WTC11 (cell line): ENCODE measurements around the gene FHOD3. TPM values are rescaled to one million over a fixed set of nuclear protein-coding genes. Genes with fewer than 3 reads are reported as not detected.

ENCODE experiments used
- ATAC-seq: fragments of 200-7000 bp; cut with Tn5 transposase; 2 replicates; pipeline ENCODE4 v1.10.0; 2021; ENCODE audit warnings: mild to moderate bottlenecking, moderate library complexity
- CTCF ChIA-PET: fragments of 300-600 bp; sonication (Branson Sonifier 250); formaldehyde crosslinking; loops from one replicate; lab custom pipeline; 2021; ENCODE audit warnings: antibody characterized with exemption; lab: Charles Lee
- POLR2A ChIA-PET: fragments of 350-600 bp; sonication (Branson Sonifier 250); formaldehyde crosslinking; loops from one replicate; lab custom pipeline; 2021; ENCODE audit warnings: antibody characterized with exemption; lab: Charles Lee
- DNase-seq: peaks from one replicate; pipeline ENCODE4 v3.0.0; 2021; ENCODE audit warnings: low spot score
- H3K27ac Mint-ChIP-seq: 2 replicates; pipeline ENCODE4 v1.8.0; 2021; ENCODE audit warnings: mixed read lengths
- H3K27me3 Mint-ChIP-seq: 2 replicates; pipeline ENCODE4 v1.8.0; 2021; ENCODE audit warnings: low read depth, mild to moderate bottlenecking, moderate library complexity, mixed read lengths
- H3K36me3 Mint-ChIP-seq: 2 replicates; pipeline ENCODE4 v1.8.0; 2021; ENCODE audit warnings: mixed read lengths
- H3K4me1 Mint-ChIP-seq: 2 replicates; pipeline ENCODE4 v1.8.0; 2022; ENCODE audit warnings: mixed read lengths
- H3K4me3 Mint-ChIP-seq: 2 replicates; pipeline ENCODE4 v1.8.0; 2021; ENCODE audit warnings: mild to moderate bottlenecking, moderate library complexity, mixed read lengths
- H3K9me3 Mint-ChIP-seq: 2 replicates; pipeline ENCODE4 v1.8.0; 2021; ENCODE audit warnings: mixed read lengths
- ATF2 ChIP-seq: sonication (generic); formaldehyde crosslinking; IDR thresholded peaks from 2 replicates; pipeline ENCODE4 v1.8.1; 2022; ENCODE audit warnings: low read depth, missing genetic modification reagents, borderline replicate concordance
- CDX4 ChIP-seq: fragments of 250-450 bp; sonication (Bioruptor Pico); IDR thresholded peaks from 2 replicates; pipeline ENCODE4 v1.9.0; 2021; ENCODE audit warnings: moderate library complexity, mild to moderate bottlenecking, inconsistent platforms, borderline replicate concordance
- CREB1 ChIP-seq: sonication (generic); formaldehyde crosslinking; IDR thresholded peaks from 2 replicates; pipeline ENCODE4 v1.8.0; 2023; ENCODE audit warnings: mild to moderate bottlenecking, missing genetic modification reagents
- E2F4 ChIP-seq: sonication (generic); formaldehyde crosslinking; IDR thresholded peaks from 2 replicates; pipeline ENCODE4 v1.8.1; 2022; ENCODE audit warnings: low read depth, mild to moderate bottlenecking, moderate library complexity, missing genetic modification reagents, borderline replicate concordance
- ELF4 ChIP-seq: sonication (generic); formaldehyde crosslinking; IDR thresholded peaks from 2 replicates; pipeline ENCODE4 v1.8.1; 2022; ENCODE audit warnings: low read depth, mild to moderate bottlenecking, moderate library complexity, missing genetic modification reagents
- EMX1 ChIP-seq: fragments of 250-450 bp; sonication (Bioruptor Pico); IDR thresholded peaks from 2 replicates; pipeline ENCODE4 v1.8.0; 2021; ENCODE audit warnings: mild to moderate bottlenecking
- ESRRA ChIP-seq: sonication (generic); formaldehyde crosslinking; IDR thresholded peaks from 2 replicates; pipeline ENCODE4 v1.8.1; 2022; ENCODE audit warnings: mild to moderate bottlenecking, missing genetic modification reagents, borderline replicate concordance
- FOXP4 ChIP-seq: sonication (generic); formaldehyde crosslinking; IDR thresholded peaks from 2 replicates; pipeline ENCODE4 v1.8.0; 2022; ENCODE audit warnings: mild to moderate bottlenecking, missing genetic modification reagents
- HMGA2 ChIP-seq: fragments of 250-450 bp; sonication (Bioruptor Pico); IDR thresholded peaks from 2 replicates; pipeline ENCODE4 v1.4.0; 2021; ENCODE audit warnings: mild to moderate bottlenecking, moderate library complexity
- IRF1 ChIP-seq: sonication (generic); formaldehyde crosslinking; IDR thresholded peaks from 2 replicates; pipeline ENCODE4 v1.8.0; 2023; ENCODE audit warnings: missing genetic modification reagents
- JAZF1 ChIP-seq: fragments of 250-450 bp; sonication (Bioruptor Pico); IDR thresholded peaks from 2 replicates; pipeline ENCODE4 v1.9.0; 2021; ENCODE audit warnings: moderate library complexity, mild to moderate bottlenecking, inconsistent platforms
- KAT7 ChIP-seq: sonication (generic); formaldehyde crosslinking; IDR thresholded peaks from 2 replicates; pipeline ENCODE4 v1.8.1; 2023; ENCODE audit warnings: missing genetic modification reagents, mild to moderate bottlenecking, borderline replicate concordance
- NFE2L1 ChIP-seq: sonication (generic); formaldehyde crosslinking; IDR thresholded peaks from 2 replicates; pipeline ENCODE4 v1.8.1; 2023; ENCODE audit warnings: missing genetic modification reagents
- NR1H2 ChIP-seq: sonication (generic); formaldehyde crosslinking; IDR thresholded peaks from 2 replicates; pipeline ENCODE4 v1.9.0; 2021; ENCODE audit warnings: mild to moderate bottlenecking, moderate library complexity, missing genetic modification reagents
- NR2C2 ChIP-seq: sonication (generic); formaldehyde crosslinking; IDR thresholded peaks from 2 replicates; pipeline ENCODE4 v1.8.0; 2022; ENCODE audit warnings: mild to moderate bottlenecking, missing genetic modification reagents
- PRDM15 ChIP-seq: sonication (generic); formaldehyde crosslinking; IDR thresholded peaks from 2 replicates; pipeline ENCODE4 v1.8.0; 2022; ENCODE audit warnings: missing genetic modification reagents
- RELA ChIP-seq: sonication (generic); formaldehyde crosslinking; IDR thresholded peaks from 2 replicates; pipeline ENCODE4 v1.8.1; 2022; ENCODE audit warnings: missing genetic modification reagents, mild to moderate bottlenecking, borderline replicate concordance
- RORB ChIP-seq: fragments of 250-450 bp; sonication (Bioruptor Pico); IDR thresholded peaks from 2 replicates; pipeline ENCODE4 v1.9.0; 2021; ENCODE audit warnings: mild to moderate bottlenecking
- ZNF121 ChIP-seq: sonication (generic); formaldehyde crosslinking; IDR thresholded peaks from 2 replicates; pipeline ENCODE4 v1.8.0; 2023; ENCODE audit warnings: missing genetic modification reagents
- ZNF281 ChIP-seq: sonication (generic); formaldehyde crosslinking; IDR thresholded peaks from 2 replicates; pipeline ENCODE4 v1.8.0; 2023; ENCODE audit warnings: mild to moderate bottlenecking, missing genetic modification reagents
- ZNF671 ChIP-seq: fragments of 250-450 bp; sonication (Bioruptor Pico); IDR thresholded peaks from 2 replicates; pipeline ENCODE4 v1.8.0; 2021; ENCODE audit warnings: mild to moderate bottlenecking
- ZSCAN18 ChIP-seq: fragments of 250-450 bp; sonication (Bioruptor Pico); IDR thresholded peaks from 2 replicates; pipeline ENCODE4 v2.1.2; 2022; ENCODE audit warnings: mild to moderate bottlenecking, moderate library complexity
- total RNA-seq: library from RNA; stranded (reverse); gene quantifications from 3 replicates; pipeline ENCODE4 v1.2.3, GENCODE V29; 2021

FHOD3 gene
- total RNA-seq, 1 experiment from 2014 or later: 3.8 TPM

GRCh38 chr18:36496022-36496421, 198.5 kb downstream of the FHOD3 start (continued):
- TF ChIP-seq ZSCAN18 (no peak), ELF4 (CRISPR knock-in tag) (no peak), E2F4 (CRISPR knock-in tag) (no peak), NFE2L1 (CRISPR knock-in tag) (no peak)

- CTCF ChIA-PET: no interaction called here
Measured at GRCh38 chr18:36499938-36500337, 202.4 kb downstream of the FHOD3 start.

More at GRCh38 chr18:36499938-36500337, 202.4 kb downstream of the FHOD3 start:
- no peaks in the 10 kb centered on the region for H3K36me3 Mint-ChIP-seq
- ATAC-seq (no peak), DNase-seq (no peak)
- POLR2A ChIA-PET: no interaction called here
- 0 out of 2 replicates have a peak, but pooled peaks cover 4% of the 10 kb centered on the region for H3K4me1 Mint-ChIP-seq
- no peak overlapping the region for H3K27ac Mint-ChIP-seq
- no peaks in the 10 kb centered on the region for H3K27me3 Mint-ChIP-seq
- H3K4me3 Mint-ChIP-seq: no peak overlapping the region
- peaks cover 4% of the 10 kb centered on the region for H3K9me3 Mint-ChIP-seq
- no peak for TF ChIP-seq ESRRA (CRISPR knock-in tag)
- no peak for TF ChIP-seq ZNF121 (CRISPR knock-in tag)
- TF ChIP-seq ZNF671: no peak
- no peak for TF ChIP-seq ZNF281
- no peak for TF ChIP-seq CREB1 (CRISPR knock-in tag)
- no peak for TF ChIP-seq PRDM15 (CRISPR knock-in tag)
- TF ChIP-seq HMGA2 (CRISPR knock-in tag): no peak
- TF ChIP-seq RELA: no peak
- TF ChIP-seq NR1H2 (CRISPR knock-in tag): no peak
- no peak for TF ChIP-seq ATF2 (CRISPR knock-in tag)
- no peak for TF ChIP-seq FOXP4 (CRISPR knock-in tag)
- TF ChIP-seq CDX4: no peak
- TF ChIP-seq KAT7 (CRISPR knock-in tag): no peak
- no peak for TF ChIP-seq EMX1 (CRISPR knock-in tag)
- TF ChIP-seq IRF1 (CRISPR knock-in tag): no peak
- no peak for TF ChIP-seq JAZF1 (CRISPR knock-in tag)
- no peak for TF ChIP-seq NR2C2 (CRISPR knock-in tag)
- TF ChIP-seq RORB (CRISPR knock-in tag): no peak
- TF ChIP-seq, all 79 proteins: peak for 0
